ENCODE results near the gene SLC22A12.
"Not testable (repeated sequence)": the region's sequence is repeated elsewhere in the genome, so short reads cannot be mapped to it uniquely, and the experiment has no call there.

The SLC22A12 gene

DNA sequence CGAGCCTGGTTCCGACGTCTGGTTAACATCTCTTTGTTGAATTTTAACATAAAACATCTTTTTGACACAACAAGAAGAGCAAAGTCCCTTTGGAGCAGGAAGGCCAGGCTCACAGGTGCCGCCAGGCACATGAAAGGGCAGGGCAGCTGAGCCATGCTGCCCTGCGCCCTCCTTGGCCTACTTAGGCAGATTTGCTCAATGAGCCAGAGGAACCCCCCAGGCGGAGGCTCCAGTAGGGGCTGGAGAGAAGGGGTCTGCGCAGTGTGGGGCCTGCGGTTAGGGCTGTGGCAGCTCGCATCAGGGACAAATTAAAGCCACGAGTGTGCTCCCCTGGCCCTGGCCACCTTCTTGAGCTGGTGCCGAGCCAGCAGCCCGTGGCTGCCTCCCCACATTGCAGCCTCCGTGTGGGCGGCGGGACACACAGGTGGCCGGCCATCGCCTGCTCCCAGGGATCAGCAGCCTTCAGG is 9.9 kb upstream of the SLC22A12 start:
- DNase-seq = no peak

GRCh38 chr11:64582885-64583284 is 8.1 kb upstream of the SLC22A12 start:
- intact Hi-C loops (cut with DNase I) = no loop called here
- no peak for DNase-seq

More for the DNA sequence above, 9.9 kb upstream of the SLC22A12 start:
- intact Hi-C loops (cut with DNase I) = no loop called here

DNA sequence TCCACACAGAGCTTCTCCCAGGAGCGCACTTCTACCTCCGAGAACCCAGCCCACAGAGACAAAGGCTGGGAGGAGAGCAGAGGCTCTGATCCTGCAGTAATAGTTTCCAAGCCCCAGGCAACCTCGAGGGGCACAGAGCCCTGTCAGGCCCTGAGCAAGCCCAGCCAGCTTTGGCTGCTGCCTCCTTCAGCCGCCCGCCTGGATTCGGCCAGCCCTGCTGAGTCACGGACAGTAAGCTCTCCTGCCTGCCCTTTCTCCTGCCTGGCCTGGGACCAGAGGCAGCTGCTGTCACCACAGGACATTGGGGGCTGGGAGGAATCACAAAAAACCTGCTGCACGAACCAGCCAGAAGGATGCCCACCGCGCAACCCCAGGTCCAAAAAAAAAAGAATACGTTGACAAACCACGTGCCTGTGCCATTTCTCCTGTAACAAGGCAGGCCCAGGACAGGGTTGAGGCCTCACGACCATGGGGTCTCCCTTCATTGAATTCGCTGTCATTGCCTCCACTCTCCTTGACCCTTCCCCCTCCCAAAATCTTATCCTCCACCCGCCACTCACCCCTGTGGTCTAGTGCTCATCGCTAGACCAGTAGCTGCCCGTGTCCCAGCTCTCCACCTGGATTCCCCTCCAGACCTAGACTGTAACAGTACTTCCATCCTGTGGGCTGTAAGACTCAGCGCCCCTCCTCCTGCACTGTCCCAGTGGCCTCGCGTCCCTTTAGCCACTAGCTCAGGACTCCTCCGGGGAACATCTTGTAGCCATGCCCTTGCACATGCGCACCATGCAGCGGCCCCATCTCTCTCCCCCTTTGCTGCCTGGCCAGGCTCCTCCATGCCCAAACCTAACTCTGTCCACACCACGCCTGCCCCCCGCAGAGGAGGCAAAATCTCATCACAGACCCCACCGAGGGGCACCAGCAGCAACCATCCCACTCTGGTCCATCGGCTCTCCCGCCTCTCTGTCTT is 7.4 kb upstream of the SLC22A12 start:
- intact Hi-C loops (cut with DNase I) = no loop called here
- DNase-seq = no peak

- intact Hi-C loops (cut with DNase I) = no loop called here
- DNase-seq = peak in 4 of 42 donors; percentile 39 to 61 (median 42)
Observed at GRCh38 chr11:64585150-64585549, 5.9 kb upstream of the SLC22A12 start.

- intact Hi-C loops (cut with DNase I) = no loop called here
Observed at GRCh38 chr11:64586366-64586765, 4.7 kb upstream of the SLC22A12 start.

DNA sequence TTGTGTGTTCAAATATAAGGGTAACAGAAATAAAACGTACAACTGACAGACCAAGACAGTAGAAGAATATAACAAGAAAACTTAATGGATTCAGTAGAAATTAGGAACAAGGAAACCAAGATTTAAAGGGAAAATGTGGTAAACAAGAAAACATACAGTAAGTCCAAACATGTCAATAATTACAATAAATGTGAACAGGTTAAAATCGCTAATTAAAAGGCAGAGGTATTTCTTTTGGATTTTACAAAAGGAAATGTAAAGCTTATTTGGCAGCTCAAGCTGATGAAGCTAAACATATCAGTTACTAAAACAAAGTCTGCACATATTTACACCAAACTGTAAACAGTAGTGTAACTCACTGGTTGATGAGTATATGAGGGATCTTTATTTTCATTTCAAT is 2.3 kb upstream of the SLC22A12 start:
- DNase-seq = no peak
- intact Hi-C loops (cut with DNase I) = no loop called here

More at GRCh38 chr11:64586366-64586765, 4.7 kb upstream of the SLC22A12 start:
- DNase-seq = no peak

GRCh38 chr11:64591257-64592233 is 525 bp downstream of the SLC22A12 start:
- intact Hi-C loops (cut with DNase I) = no loop called here
- no peak for DNase-seq

DNA sequence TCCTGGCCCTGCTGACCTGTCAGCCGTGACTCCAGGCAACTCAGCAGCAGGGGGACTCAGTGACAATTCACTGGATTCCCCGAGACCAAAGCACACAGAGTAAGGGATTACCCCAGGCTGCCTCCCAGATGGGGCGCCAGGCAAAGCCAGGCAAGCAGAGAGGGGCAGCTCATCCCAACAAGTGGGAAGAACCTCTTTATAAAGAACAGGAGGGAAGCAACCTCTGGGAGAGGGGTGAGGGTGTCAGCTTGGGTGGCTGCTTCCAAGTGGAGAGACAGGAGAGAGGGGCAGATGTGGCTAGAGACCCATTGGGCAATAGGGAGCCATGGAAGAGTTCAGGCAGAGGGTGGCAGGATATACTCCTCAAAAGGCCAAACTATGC is 1.2 kb downstream of the SLC22A12 start:
- DNase-seq = no peak
- intact Hi-C loops (cut with DNase I) = no loop called here

DNA sequence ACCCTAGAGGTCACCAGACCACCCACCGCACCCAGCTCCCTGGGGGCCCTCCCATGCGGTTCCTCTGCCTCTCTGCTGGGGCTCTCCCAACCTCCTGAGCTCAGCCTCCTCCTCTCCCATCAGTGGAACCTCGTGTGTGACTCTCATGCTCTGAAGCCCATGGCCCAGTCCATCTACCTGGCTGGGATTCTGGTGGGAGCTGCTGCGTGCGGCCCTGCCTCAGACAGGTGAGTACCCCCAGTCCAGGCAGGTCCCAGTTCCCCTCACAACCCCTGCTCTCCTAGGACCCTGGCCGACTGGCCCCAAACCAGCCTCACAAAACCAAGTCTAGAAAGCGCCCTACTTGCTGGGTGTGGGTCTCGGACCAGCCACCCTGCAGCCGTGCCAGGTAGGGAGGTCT is 1.6 kb downstream of the SLC22A12 start:
- DNase-seq = no peak
- intact Hi-C loops (cut with DNase I) = no loop called here

- intact Hi-C loops (cut with DNase I) = no loop called here
- no peak for DNase-seq
Observed at GRCh38 chr11:64593156-64594105, 2.4 kb downstream of the SLC22A12 start.

GRCh38 chr11:64594159-64594939 is 3.3 kb downstream of the SLC22A12 start:
- intact Hi-C loops (cut with DNase I) = no loop called here
- no peak for DNase-seq

DNA sequence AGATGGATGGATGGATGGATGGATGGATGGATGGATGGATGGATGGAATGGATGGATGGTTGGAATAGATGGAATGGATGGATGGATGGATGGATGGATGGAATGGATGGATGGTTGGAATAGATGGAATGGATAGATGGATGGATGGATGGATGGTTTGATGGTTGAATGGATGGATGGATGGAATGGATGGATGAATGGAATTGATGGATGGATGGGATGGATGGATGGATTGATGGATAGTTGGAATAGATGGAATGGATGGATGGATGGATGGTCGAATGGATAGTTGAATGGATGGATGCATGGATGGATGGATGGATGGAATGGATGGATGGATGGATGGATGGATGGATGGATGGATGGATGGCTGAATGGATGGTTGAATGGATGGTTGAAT is 4.9 kb downstream of the SLC22A12 start:
- DNase-seq; intact Hi-C loops (cut with DNase I): not testable (repeated sequence)

DNA sequence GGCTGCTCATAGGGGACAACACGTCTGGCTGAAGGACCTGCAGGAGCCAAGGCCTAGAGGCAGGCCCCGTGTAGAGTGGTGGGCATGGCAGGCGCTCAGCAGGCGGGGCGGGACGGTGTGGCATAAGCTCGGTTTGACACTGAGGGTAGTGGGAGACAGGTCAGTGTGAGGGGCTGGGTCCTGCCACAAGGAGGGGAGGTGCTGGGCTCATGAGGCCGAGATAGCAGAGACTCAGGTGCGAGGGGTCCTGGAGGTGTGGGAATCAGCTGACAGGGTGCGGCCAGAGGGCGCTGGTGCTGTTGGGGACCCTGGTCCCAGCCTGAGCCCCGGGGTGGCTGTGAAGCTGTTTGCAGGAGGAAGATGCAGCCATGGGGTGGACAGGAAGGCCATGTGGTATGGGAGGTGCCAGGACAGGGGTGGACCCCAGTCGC is 6.7 kb downstream of the SLC22A12 start:
- no peak for DNase-seq
- intact Hi-C loops (cut with DNase I) = no loop called here

DNA sequence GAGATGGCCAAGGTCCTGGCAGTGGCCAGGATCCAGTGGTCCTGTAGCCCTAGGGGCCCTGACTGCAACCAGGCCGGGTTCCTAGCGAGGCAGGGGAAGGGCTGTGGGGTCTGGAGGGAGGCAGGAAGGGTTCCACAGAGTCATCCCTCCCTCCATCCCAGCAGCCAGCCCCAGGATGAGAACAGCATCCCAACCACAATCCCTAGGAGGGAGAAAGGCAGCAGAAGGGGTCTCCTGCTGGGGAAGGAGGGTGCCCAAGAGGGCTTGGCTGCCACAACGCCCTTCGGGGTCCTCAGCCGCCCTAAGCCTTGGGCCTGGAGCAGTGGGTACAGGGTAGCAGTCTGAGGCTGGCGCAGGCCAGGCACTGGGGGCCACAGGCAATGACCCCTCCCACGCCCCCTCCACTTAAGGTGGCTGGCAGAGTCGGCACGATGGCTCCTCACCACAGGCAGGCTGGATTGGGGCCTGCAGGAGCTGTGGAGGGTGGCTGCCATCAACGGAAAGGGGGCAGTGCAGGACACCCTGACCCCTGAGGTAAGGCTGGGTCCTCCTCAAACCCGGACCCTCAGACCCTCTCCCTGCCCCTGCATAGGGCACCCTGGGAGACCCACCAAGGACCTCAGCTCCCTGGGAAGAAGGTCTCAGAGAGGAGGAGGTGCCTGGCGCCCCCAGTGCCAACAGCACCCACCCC is 7.2 kb downstream of the SLC22A12 start:
- intact Hi-C loops (cut with DNase I) = no loop called here
- DNase-seq = no peak

DNA sequence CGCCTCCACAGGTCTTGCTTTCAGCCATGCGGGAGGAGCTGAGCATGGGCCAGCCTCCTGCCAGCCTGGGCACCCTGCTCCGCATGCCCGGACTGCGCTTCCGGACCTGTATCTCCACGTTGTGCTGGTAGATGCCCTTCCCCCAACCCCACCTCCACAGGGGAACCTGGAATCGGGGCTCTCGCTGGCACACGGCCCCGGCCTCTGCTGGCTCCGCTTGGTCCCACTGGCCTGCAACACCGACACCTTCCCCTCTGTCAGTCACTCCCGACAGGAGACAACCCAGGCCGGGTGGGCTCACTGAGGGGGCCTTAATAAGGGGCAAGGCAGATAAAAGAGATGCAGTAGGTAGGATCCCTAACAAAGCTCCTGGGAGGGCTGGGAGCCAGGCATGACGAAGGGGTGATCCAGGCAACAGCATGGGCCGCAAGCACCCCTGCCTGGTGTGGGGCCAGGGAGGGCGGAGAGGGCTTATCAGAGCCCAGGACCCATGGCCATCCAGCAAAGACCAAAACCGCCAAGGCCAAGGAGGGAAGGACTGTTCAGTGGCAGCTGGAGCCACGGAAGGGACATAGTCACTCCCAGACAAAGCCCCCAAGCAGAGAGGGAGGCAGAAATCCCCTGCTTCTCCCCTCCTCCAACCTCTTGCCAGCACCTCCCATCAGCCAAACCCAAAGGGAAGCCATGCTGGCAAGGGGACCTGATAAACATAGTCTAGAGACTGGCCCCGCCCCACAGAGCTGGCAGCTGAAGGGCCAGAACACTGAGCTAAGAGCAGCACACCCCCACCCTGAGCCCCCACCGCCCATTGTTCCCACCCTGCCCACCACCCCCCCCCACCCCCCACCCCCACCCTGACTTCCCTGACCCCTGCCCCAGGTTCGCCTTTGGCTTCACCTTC is 8.0 kb downstream of the SLC22A12 start:
- intact Hi-C loops (cut with DNase I) = no loop called here
- no peak for DNase-seq

DNA sequence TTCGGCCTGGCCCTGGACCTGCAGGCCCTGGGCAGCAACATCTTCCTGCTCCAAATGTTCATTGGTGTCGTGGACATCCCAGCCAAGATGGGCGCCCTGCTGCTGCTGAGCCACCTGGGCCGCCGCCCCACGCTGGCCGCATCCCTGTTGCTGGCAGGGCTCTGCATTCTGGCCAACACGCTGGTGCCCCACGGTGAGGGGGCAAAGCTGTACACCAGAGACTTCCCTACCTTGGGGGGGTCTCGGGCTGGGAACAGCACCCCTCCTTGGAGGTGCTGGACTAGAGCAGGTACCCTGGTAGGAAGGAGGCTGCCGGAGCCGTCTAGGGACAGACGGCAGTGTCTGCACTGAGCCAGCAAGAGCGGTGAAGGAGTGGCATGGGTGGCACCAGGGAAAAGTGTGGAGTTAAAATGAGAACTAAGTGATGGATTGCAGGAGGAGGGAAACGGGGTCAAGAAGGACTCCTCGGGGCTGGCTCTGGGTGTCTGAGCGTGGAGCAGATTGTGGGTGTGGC is 8.7 kb downstream of the SLC22A12 start:
- intact Hi-C loops (cut with DNase I) = no loop called here

More for the DNA sequence above, 8.7 kb downstream of the SLC22A12 start:
- DNase-seq = no peak
